ENCODE measurements around the gene TGM6. TPM values are rescaled to one million over a fixed set of nuclear protein-coding genes. Genes with fewer than 3 reads are reported as not detected.

TGM6 gene
- total RNA-seq, 1 experiment from 2014 or later, result not detected

- no peak for TF ChIP-seq MLX (CRISPR knock-in tag; IDR thresholded peaks at IDR 0.05)
- no peak for TF ChIP-seq NR2C2 (CRISPR knock-in tag; IDR thresholded peaks at IDR 0.05)
- no peak for TF ChIP-seq GABPB1 (CRISPR knock-in tag; IDR thresholded peaks at IDR 0.05)
- TF ChIP-seq CBFB (CRISPR knock-in tag; IDR thresholded peaks at IDR 0.05; ENCODE audit: low read depth), result no peak
- no peak for TF ChIP-seq PREB (CRISPR knock-in tag; IDR thresholded peaks at IDR 0.05; ENCODE audit: borderline replicate concordance)
- no peak for TF ChIP-seq ZNF423 (CRISPR knock-in tag; IDR thresholded peaks at IDR 0.05)
- TF ChIP-seq FOXK1 (CRISPR knock-in tag; IDR thresholded peaks at IDR 0.05), result no peak
- TF ChIP-seq ELF4 (CRISPR knock-in tag; IDR thresholded peaks at IDR 0.05; ENCODE audit: low read depth), result no peak
- no peak for TF ChIP-seq RELA (CRISPR knock-in tag; IDR thresholded peaks at IDR 0.05; ENCODE audit: borderline replicate concordance)
- TF ChIP-seq FOXP4 (CRISPR knock-in tag; IDR thresholded peaks at IDR 0.05), result no peak
Observed at GRCh38 chr20:2338411-2339066, 42.2 kb upstream of the TGM6 start (continued).

GRCh38 chr20:2340136-2340535 is 40.6 kb upstream of the TGM6 start:
- Mint-ChIP-seq H3K4me1 (no peaks in the 10 kb centered on the region), H3K27me3 (ENCODE audit: low read depth) (no peaks in the 10 kb centered on the region), H3K9me3 (no peaks in the 10 kb centered on the region), H3K4me3 (no peak overlapping the region), H3K27ac (no peak overlapping the region), H3K36me3 (no peaks in the 10 kb centered on the region)
- ATAC-seq (no peak; the same call in none of the 2 replicates), DNase-seq (ENCODE audit: low spot score) (no peak)
- POLR2A ChIA-PET, result interaction anchor here (1.1 kb wide), 1 partner anchor 133 kb away, joined by 4 read pairs; no protein-coding TSS in a partner anchor
- CTCF ChIA-PET, result interaction anchor here (0.6 to 3.8 kb wide), 17 partner anchors 8 to 239 kb away, joined by 3 to 35 read pairs (median 4); partner anchors contain the start of gene STK35
- TF ChIP-seq TEAD4 (CRISPR knock-in tag; IDR thresholded peaks at IDR 0.05) (no peak), ERG (CRISPR knock-in tag; IDR thresholded peaks at IDR 0.05) (no peak), E2F4 (CRISPR knock-in tag; IDR thresholded peaks at IDR 0.05; ENCODE audit: borderline replicate concordance, low read depth) (no peak), JUN (CRISPR knock-in tag; IDR thresholded peaks at IDR 0.05) (no peak), ZNF425 (CRISPR knock-in tag; conservative IDR thresholded peaks at IDR 0.05) (no peak), TEAD1 (CRISPR knock-in tag; IDR thresholded peaks at IDR 0.05) (no peak), GTF2I (CRISPR knock-in tag; conservative IDR thresholded peaks at IDR 0.05) (no peak), E2F5 (CRISPR knock-in tag; IDR thresholded peaks at IDR 0.05) (no peak), RELA (CRISPR knock-in tag; IDR thresholded peaks at IDR 0.05; ENCODE audit: borderline replicate concordance) (no peak), ZNF138 (CRISPR knock-in tag; conservative IDR thresholded peaks at IDR 0.05) (no peak), KAT7 (CRISPR knock-in tag; IDR thresholded peaks at IDR 0.05; ENCODE audit: borderline replicate concordance) (no peak), USF1 (CRISPR knock-in tag; IDR thresholded peaks at IDR 0.05) (no peak), ZNF232 (CRISPR knock-in tag; IDR thresholded peaks at IDR 0.05) (no peak), IRF2 (CRISPR knock-in tag; IDR thresholded peaks at IDR 0.05; ENCODE audit: borderline replicate concordance, low read depth) (no peak)

Measured in WTC11 (cell line).